ENCODE results near the gene SMG7.

The SMG7 gene

GRCh38 chr1:183554577-183554976 is 82.3 kb downstream of the SMG7 start:
- DNase-seq (ENCODE audit: low read depth in 4 of 4, low spot score in 1 of 4), result no peak

- no peak for DNase-seq (ENCODE audit: low read depth in 4 of 4, low spot score in 1 of 4)
Observed at GRCh38 chr1:183559061-183559460, 86.8 kb downstream of the SMG7 start.

- no peak for DNase-seq (ENCODE audit: low read depth in 4 of 4, low spot score in 1 of 4)
Observed at GRCh38 chr1:183562701-183563100, 90.4 kb downstream of the SMG7 start.

- DNase-seq (ENCODE audit: low read depth in 4 of 4, low spot score in 1 of 4), result no peak
Observed at GRCh38 chr1:183565261-183565660, 93.0 kb downstream of the SMG7 start.

DNA sequence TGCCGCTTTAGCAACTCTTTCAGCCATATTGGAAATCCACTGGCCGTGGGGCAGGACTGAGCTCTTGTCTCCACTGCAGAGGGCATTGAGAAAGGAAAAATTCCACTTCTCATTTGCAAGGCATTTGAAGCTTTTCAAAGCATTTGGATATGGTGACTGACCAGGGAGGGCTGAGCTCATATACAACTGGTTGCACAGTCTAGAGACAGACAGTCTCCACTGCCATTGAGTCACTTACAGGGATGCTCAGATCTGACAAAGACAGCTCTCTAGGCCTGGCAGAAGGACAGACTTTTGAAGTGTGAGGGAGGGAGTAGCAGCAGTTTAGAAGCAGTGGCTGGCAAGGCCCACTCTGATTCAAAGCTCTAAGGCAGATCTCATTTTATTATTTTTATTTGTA is 93.7 kb downstream of the SMG7 start:
- no peak for DNase-seq (ENCODE audit: low read depth in 4 of 4, low spot score in 1 of 4)

- DNase-seq (ENCODE audit: low read depth in 4 of 4, low spot score in 1 of 4), result no peak
Observed at GRCh38 chr1:183567584-183567983, 95.3 kb downstream of the SMG7 start.

DNA sequence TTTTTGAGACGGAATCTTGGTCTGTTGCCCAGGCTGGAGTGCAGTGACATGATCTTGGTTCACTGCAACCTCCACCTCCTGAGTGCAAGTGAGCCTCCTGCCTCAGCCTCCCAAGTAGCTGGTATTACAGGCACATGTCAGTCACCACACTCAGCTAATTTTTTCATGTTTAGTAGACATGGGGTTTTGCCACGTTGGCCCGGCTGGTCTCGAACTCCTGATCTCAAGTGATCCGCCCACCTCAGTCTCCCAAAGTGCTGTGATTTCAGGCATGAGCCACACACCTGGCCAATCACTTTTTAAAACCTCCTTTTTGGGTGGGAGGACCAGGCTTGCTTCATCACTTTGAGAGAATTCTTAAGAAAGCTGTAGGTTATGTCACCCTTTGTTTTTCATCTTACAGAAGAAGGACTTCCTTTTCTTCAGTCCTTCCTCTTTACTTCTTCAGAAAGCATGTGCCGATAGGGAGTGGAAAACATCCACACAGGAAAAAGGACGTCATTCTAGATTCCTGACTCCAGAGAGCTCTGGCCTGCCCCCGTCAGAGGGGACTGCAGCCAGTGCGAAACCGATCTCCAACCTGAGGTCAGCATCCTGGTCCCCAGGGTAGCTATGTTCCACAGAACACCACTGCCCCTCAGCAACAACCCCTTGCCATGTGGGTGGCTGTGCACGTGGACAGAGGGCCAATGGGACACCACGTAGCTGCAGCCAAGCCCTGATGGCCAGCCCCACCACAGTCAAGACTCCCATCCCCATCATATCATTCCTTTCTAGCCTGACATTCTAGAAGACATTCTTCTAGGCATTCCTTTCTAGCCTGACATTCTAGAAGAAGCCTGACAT is 96.1 kb downstream of the SMG7 start:
- DNase-seq (ENCODE audit: low read depth in 4 of 4, low spot score in 1 of 4), result no peak

DNA sequence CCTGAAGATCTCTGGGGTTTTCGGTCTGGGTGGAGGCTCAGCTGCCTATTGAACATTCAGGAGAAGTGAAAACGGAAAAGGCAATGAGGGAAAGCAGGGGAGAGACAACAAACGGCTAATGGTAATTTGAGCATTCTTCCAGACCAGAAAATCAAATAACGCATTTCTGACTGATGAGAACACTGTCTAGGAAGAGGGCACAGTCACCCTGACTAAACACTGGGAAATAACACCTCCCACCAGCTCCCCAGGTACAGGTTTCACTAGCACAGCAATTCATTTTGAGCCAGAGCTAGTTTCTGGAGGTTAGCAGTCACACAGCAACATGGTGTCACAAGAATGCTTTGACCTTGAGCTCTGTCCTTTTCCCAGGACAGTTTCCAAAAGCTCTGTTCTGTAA is 96.8 kb downstream of the SMG7 start:
- no peak for DNase-seq (ENCODE audit: low read depth in 4 of 4, low spot score in 1 of 4)

DNA sequence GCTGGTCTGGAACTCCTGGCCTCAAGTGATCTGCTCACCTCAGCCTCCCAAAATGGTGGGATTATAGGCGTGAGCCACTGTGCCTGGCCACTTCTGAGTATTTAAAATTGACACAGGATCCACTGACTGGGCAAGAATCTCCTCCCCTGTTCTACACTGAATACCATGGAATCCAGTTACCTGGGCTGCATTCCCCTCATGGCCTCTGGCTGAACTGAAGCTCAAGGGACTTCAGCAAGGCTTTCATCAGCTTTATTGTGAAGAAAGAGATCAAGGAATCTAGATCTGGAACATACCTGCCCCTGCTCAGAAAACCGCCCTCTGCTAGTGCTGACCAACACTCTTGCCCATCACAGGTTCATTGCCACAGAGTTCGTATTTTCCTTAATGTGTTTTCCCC is 97.5 kb downstream of the SMG7 start:
- no peak for DNase-seq (ENCODE audit: low read depth in 4 of 4, low spot score in 1 of 4)

GRCh38 chr1:183570451-183570850 is 98.2 kb downstream of the SMG7 start:
- no peak for DNase-seq (ENCODE audit: low read depth in 4 of 4, low spot score in 1 of 4)

DNA sequence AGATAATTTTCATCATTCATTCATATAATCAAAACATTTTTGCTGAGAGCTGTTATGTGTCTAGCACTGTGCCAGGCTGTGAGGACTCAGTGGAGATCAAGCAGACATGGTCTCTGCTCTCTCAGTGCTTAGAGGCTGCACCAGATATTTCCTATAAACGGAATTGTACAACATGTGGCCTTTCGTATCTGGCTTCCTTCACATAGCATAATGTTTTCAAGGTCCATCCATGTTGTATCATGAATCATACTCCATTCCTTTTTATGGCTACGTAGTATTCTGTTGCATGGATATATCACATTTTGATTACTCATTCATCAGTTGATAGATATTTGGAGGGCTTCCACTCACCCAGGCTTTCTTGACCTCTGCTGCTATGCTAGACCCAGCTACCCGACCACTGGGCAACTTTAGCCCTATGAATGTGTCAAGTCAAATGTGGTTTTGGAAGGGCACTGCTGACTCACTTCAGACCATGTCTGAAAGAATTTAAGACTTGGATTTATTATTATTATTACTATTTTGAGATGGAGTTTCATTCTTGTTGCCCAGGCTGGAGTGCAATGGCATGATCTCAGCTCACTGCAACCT is 99.5 kb downstream of the SMG7 start:
- DNase-seq (ENCODE audit: low read depth in 4 of 4, low spot score in 1 of 4), result no peak

DNA sequence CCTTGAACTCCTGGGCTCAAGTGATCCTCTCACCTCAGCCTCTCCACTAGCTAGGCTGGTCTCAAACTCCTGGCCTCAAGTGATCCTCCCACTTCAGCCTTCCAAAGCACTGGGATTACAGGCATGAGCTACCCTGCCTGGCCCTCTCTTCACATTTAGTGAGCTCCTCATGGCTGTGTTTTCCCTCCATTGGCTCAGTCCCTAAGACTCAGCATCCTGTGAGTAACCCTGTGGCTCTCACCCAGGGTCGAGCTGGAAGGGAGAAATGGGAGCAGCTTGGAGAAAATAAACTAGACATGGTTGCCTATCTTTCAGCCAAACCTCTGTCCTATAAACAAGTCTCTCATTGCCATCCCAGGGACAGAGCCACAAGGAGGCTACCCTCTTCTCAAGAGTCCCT is 100.4 kb downstream of the SMG7 start:
- no peak for DNase-seq (ENCODE audit: low read depth in 4 of 4, low spot score in 1 of 4)

DNA sequence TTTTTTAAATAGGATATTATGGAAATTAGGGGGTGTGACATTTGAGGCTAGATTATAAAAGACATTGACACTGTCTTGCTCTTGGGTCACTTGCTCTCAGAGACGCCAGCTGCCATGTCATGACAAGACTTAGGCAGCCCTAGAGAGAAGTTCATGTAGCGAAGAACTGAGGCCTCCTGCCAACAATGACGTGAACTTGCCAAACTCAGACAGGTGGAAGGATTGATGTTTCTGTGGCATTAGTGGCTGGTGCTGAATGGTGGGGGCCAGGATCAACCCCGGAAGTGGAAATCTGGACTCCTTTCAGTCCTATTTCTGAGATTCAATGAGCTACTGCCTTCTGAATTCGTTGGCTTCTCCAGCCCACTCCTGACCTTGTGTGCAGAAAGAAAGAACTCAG is 103.3 kb downstream of the SMG7 start:
- no peak for DNase-seq (ENCODE audit: low read depth in 4 of 4, low spot score in 1 of 4)

DNA sequence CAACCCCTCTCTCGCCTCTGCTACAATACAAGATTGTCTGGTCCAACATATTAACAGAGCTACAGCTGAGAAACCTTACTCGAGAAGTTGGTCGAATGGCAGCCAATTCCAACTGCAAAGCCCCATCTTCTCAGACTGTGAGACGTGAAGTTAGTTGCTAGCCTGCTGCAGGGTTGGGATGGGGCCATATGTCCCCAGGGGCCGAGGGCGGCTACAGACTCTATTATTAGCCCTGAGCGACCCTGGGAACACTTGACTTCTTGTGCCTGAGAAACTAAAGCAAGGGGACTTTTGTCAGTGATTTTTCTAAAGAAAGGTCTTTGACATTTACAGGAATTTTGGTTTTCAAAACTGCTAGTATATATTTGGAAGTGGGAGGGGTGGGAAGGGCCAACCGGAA is 104.2 kb downstream of the SMG7 start:
- DNase-seq (ENCODE audit: low read depth in 4 of 4, low spot score in 1 of 4), result no peak

- no peak for DNase-seq (ENCODE audit: low read depth in 4 of 4, low spot score in 1 of 4)
Observed at GRCh38 chr1:183577897-183578465, 105.7 kb downstream of the SMG7 start.

DNA sequence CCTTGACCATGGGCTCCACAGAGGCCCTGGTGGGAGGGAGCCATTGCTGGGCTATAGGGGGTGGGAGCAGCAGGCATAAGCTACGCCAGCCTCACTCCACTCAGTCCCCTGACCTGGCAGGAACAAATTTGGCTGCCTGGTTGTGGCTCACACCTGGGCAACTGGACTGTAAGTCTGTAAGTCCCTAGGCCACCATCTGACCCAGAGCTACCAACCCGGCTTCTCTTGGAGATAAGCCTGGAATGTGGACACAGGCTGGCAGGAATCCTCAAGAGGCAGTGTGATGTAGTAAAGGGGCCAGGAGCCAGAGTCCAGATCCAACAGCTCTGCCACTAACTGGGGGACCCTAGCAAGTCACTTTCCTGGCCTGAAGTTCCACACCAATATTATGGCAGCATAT is 106.6 kb downstream of the SMG7 start:
- DNase-seq (ENCODE audit: low read depth in 4 of 4, low spot score in 1 of 4), result no peak

GRCh38 chr1:183580281-183580682 is 108.0 kb downstream of the SMG7 start:
- no peak for DNase-seq (ENCODE audit: low read depth in 4 of 4, low spot score in 1 of 4)

DNA sequence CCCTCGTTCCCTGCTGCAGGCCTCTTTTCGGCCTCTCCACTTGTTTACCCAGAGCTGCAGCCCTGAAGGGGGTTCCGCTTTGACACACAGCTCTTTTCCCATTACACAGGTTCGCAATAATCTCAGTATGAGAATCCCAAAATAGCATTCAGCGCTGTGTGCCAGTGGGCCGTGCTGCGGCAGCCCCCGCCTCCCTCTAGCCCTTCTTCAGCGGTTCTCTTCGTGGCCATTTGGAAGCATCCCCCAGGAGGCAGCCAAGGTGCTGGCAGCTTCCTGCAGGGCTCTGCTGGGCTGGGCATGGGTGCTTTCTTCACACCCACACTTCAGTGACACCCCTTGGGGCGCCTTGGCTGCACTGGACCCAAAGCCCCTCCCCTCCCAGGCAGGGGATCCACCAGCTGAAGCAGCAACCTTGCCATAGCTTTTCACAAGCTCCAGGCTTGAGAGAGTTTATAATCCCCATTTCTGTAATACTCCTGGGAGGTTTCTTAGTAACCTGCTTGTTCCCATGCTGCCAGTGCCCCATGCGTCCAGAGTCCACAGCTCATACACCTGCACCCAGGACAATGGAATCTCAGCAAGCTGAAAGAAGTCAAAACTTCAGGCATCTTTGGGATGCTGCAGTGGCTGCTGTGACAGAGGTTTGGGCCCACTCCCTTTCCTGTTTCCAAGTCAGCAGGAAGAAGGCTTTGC is 109.9 kb downstream of the SMG7 start:
- DNase-seq (ENCODE audit: low read depth in 4 of 4, low spot score in 1 of 4), result no peak

- DNase-seq (ENCODE audit: low read depth in 4 of 4, low spot score in 1 of 4), result no peak
Observed at GRCh38 chr1:183583466-183583865, 111.2 kb downstream of the SMG7 start.

DNA sequence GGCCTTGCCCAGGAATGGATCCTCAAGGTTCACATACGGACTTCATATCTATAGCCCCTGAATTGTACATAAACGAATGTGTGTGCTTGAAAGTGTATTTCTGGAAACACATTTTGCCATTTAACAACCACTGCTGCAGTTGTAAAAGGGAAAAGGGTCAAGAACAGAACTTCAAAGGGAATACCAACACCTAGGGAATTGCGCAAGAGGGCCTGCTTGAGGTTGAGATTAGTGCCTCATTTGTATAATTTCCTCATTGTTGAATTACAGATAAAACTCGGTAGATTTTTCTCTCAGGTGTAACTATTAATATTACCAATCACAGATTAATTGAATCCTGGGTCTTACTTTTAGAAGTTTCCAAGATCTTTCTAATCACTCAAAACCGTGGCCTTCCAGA is 111.8 kb downstream of the SMG7 start:
- no peak for DNase-seq (ENCODE audit: low read depth in 4 of 4, low spot score in 1 of 4)

DNA sequence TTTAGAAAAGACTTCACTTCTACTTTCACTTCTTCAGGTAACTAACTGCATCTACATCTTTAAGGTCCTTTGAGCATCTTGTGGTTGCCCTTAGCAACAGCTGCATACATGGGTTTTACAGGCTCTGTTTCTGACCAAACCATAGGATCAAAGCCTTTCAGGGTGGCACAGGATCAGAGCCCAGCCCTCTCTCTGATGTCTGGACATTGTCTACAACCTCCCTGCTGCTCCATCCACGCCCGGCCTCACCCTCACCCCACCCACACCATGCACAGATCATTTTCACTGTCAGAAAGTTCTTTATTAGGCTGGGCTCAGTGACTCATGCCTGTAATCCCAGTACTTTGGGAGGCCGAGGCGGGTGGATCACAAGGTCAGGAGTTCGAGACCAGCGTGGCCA is 112.7 kb downstream of the SMG7 start:
- no peak for DNase-seq (ENCODE audit: low read depth in 4 of 4, low spot score in 1 of 4)

DNA sequence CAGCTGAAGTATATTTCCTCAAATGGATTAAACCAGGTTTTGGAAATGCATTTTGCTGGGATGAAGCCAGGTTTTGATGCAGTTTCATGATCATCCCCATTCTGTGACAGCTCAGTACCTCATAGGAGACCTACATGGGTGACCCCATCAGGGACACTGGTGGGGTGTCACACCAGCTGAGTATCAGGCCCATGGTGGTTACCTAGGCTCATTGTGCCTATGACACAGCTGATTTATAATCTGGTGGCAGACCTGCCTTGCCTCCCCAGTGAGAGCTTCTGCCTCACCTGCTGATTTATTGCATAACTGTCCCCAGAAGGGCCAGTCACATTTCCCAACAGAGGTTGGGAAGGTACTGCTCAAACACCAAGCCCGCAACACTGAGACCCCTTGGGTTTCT is 114.2 kb downstream of the SMG7 start:
- DNase-seq (ENCODE audit: low read depth in 4 of 4, low spot score in 1 of 4), result no peak

All from stimulated activated CD4-positive, alpha-beta T cell treated with anti-CD3 and anti-CD28 coated beads, Interleukin-1b, Interleukin-23, amount 100 ng/mL, for 24 hours (primary cell).